Astrocyte of the spinal cord (primary cell): ENCODE data around the gene ATG2A.
A peak's percentile ranks its signal among the peaks of the same experiment; 100 is the strongest.

Experiments
- DNase-seq: peaks from one replicate; pipeline ENCODE4 v3.0.0; 2011; ENCODE audit warnings: low read depth, low spot score
- H3K4me3 ChIP-seq: 2 replicates; pipeline ENCODE4 v1.5.1; 2011; ENCODE audit warnings: low read depth, mild to moderate bottlenecking, low read length, moderate library complexity
- CTCF ChIP-seq: IDR thresholded peaks from 2 replicates; pipeline ENCODE4 v1.5.1; 2012; ENCODE audit warnings: low read depth, mild to moderate bottlenecking, low read length, inconsistent platforms
- in situ Hi-C: cut with HindIII; loops from 2 replicates; pipeline ENCODE4 v1.10.0; 2017; ENCODE audit warnings: low sequenced_read_pairs

The ATG2A gene

GRCh38 chr11:64888729-64889511, 28.1 kb downstream of the ATG2A start:
- TF ChIP-seq CTCF, result no peak
- no peak overlapping the region for H3K4me3 ChIP-seq
- DNase-seq, result no peak
- in situ Hi-C loops, result no loop called here

GRCh38 chr11:64888406-64888728, 28.6 kb downstream of the ATG2A start:
- no peak for TF ChIP-seq CTCF
- in situ Hi-C loops, result no loop called here
- no peak overlapping the region for H3K4me3 ChIP-seq
- DNase-seq, result no peak

GRCh38 chr11:64887757-64888405, 29.1 kb downstream of the ATG2A start:
- H3K4me3 ChIP-seq, result no peak overlapping the region
- peak; percentile 58 for DNase-seq
- in situ Hi-C loops, result no loop called here
- peak; percentile 89 for TF ChIP-seq CTCF

- in situ Hi-C loops, result no loop called here
- no peak for DNase-seq
- no peak for TF ChIP-seq CTCF
- no peak overlapping the region for H3K4me3 ChIP-seq
These were observed 29.7 kb downstream of the ATG2A start for GRCh38 chr11:64887234-64887756.

- in situ Hi-C loops, result no loop called here
- no peak overlapping the region for H3K4me3 ChIP-seq
These were observed 31.4 kb downstream of the ATG2A start for GRCh38 chr11:64885367-64886286.

More at GRCh38 chr11:64885367-64886286, 31.4 kb downstream of the ATG2A start:
- peak; percentile 58 for DNase-seq
- TF ChIP-seq CTCF, result no peak
